IMR-90 (cell line): ENCODE data around the gene CDCP1. TPM values are rescaled to one million over a fixed set of nuclear protein-coding genes. Genes with fewer than 3 reads are reported as not detected.

ENCODE experiments used
- ATAC-seq: fragments of 200-7000 bp; cut with Tn5 transposase; 2 replicates; pipeline ENCODE4 v1.9.1; 2020; ENCODE audit warnings: low read depth, mild to moderate bottlenecking, moderate library complexity
- BruUV-seq: library from RNA; stranded (reverse); fragments of 400-500 nt; replicated peaks from 2 replicates; lab custom pipeline; 2021; lab: Mats Ljungman, UMichigan
- CTCF ChIA-PET: fragments of 300-600 bp; formaldehyde crosslinking; extraction: SDS; loops from one replicate; lab custom pipeline; 2021; ENCODE audit warnings: antibody characterized with exemption; lab: Yijun Ruan, JAX
- POLR2A ChIA-PET: fragments of 300-600 bp; sonication (Branson Sonifier 250); formaldehyde crosslinking; loops from one replicate; lab custom pipeline; 2022; ENCODE audit warnings: antibody characterized with exemption; ENCODE audit not compliant: unreplicated experiment; lab: Charles Lee
- DNase-seq: peaks from one replicate; pipeline ENCODE4 v3.0.0; 2013
- H2AFZ ChIP-seq: replicated peaks from 2 replicates; pipeline ENCODE3; 2013; ENCODE audit warnings: low read length, mild to moderate bottlenecking; ENCODE audit not compliant: poor library complexity
- H2AK5ac ChIP-seq: 2 replicates; pipeline ENCODE4 v1.6.1; 2013; ENCODE audit warnings: low read depth, low read length, inconsistent platforms
- H2AK9ac ChIP-seq: replicated peaks from 2 replicates; pipeline ENCODE3; 2013; ENCODE audit warnings: mild to moderate bottlenecking, low read depth, low read length, moderate library complexity; ENCODE audit not compliant: poor library complexity
- H2BK120ac ChIP-seq: 2 replicates; pipeline ENCODE4 v1.6.1; 2013; ENCODE audit warnings: low read depth, low read length, inconsistent platforms
- H2BK15ac ChIP-seq: 3 replicates; pipeline ENCODE4 v1.6.1; 2013; ENCODE audit warnings: low read depth, low read length, inconsistent platforms
- H2BK20ac ChIP-seq: 2 replicates; pipeline ENCODE4 v1.6.1; 2013; ENCODE audit warnings: low read depth, mild to moderate bottlenecking, inconsistent platforms, low read length, moderate library complexity
- H2BK5ac ChIP-seq: 2 replicates; pipeline ENCODE4 v1.6.1; 2013; ENCODE audit warnings: mild to moderate bottlenecking, low read depth, low read length, inconsistent platforms; ENCODE audit not compliant: poor library complexity, severe bottlenecking
- H3K14ac ChIP-seq: replicated peaks from 2 replicates; pipeline ENCODE4 v1.6.1; 2013; ENCODE audit warnings: low read depth, low read length, inconsistent platforms
- H3K18ac ChIP-seq: 2 replicates; pipeline ENCODE4 v1.6.1; 2013; ENCODE audit warnings: low read depth, low read length, control low read depth
- H3K23ac ChIP-seq: 2 replicates; pipeline ENCODE4 v1.6.1; 2013; ENCODE audit warnings: low read depth, low read length, inconsistent platforms
- H3K27ac ChIP-seq: 2 replicates; pipeline ENCODE4 v1.5.1; 2013; ENCODE audit warnings: mild to moderate bottlenecking, control low read depth, low read length; ENCODE audit not compliant: insufficient read depth
- H3K27me3 ChIP-seq: 2 replicates; pipeline ENCODE4 v1.6.1; 2013; ENCODE audit warnings: low read length; ENCODE audit not compliant: control insufficient read depth, insufficient read depth
- H3K36me3 ChIP-seq: 2 replicates; pipeline ENCODE4 v1.6.1; 2013; ENCODE audit warnings: low read length, mixed read lengths; ENCODE audit not compliant: control insufficient read depth, insufficient read depth
- H3K4ac ChIP-seq: 2 replicates; pipeline ENCODE4 v1.6.1; 2013; ENCODE audit warnings: low read depth, low read length, inconsistent platforms
- H3K4me1 ChIP-seq: 2 replicates; pipeline ENCODE4 v1.6.1; 2013; ENCODE audit warnings: low read length, mixed read lengths; ENCODE audit not compliant: control insufficient read depth, insufficient read depth
- H3K4me2 ChIP-seq: 2 replicates; pipeline ENCODE4 v1.6.1; 2013; ENCODE audit warnings: low read depth, mild to moderate bottlenecking, control low read depth, low read length, moderate library complexity
- H3K4me3 ChIP-seq: 2 replicates; pipeline ENCODE4 v1.5.1; 2013; ENCODE audit warnings: low read depth, mild to moderate bottlenecking, control low read depth, low read length, moderate library complexity; ENCODE audit not compliant: insufficient read depth
- H3K56ac ChIP-seq: 2 replicates; pipeline ENCODE4 v1.6.1; 2013; ENCODE audit warnings: low read length, inconsistent platforms; ENCODE audit not compliant: insufficient read depth; ENCODE audit errors: extremely low read depth
- H3K79me1 ChIP-seq, 2 experiments: 2 replicates each; pipeline ENCODE4 v1.6.1; 2013; ENCODE audit warnings: low read length in 2 of 2, inconsistent platforms in 1 of 2, low read depth in 1 of 2
- H3K9ac ChIP-seq: 2 replicates; pipeline ENCODE4 v1.6.1; 2013; ENCODE audit warnings: low read depth, low read length, control low read depth
- H3K9me1 ChIP-seq: 2 replicates; pipeline ENCODE4 v1.6.1; 2013; ENCODE audit warnings: low read length, inconsistent platforms; ENCODE audit not compliant: insufficient read depth
- H3K9me3 ChIP-seq: 2 replicates; pipeline ENCODE4 v1.6.1; 2013; ENCODE audit warnings: low read length; ENCODE audit not compliant: control insufficient read depth, insufficient read depth
- H4K20me1 ChIP-seq: 2 replicates; pipeline ENCODE4 v1.6.1; 2013; ENCODE audit warnings: low read length, inconsistent platforms; ENCODE audit not compliant: insufficient read depth
- H4K5ac ChIP-seq: 2 replicates; pipeline ENCODE4 v1.6.1; 2013; ENCODE audit warnings: mild to moderate bottlenecking, low read depth, low read length, control low read depth
- H4K8ac ChIP-seq, 2 experiments: 2 replicates each; pipeline ENCODE4 v1.6.1; 2013; ENCODE audit warnings: low read depth in 2 of 2, low read length in 2 of 2, control low read depth in 1 of 2, inconsistent platforms in 1 of 2
- H4K91ac ChIP-seq: 2 replicates; pipeline ENCODE4 v1.6.1; 2013; ENCODE audit warnings: low read depth, low read length, inconsistent platforms; ENCODE audit not compliant: insufficient read depth
- BHLHE40 ChIP-seq: fragments of 150-350 bp; IDR thresholded peaks from 2 replicates; pipeline ENCODE4 v1.6.1; 2016; ENCODE audit warnings: mild to moderate bottlenecking, low read depth, low read length
- CEBPB ChIP-seq: IDR thresholded peaks from 2 replicates; pipeline ENCODE4 v1.6.1; 2012; ENCODE audit warnings: low read depth, low read length, improper control_type of control experiment
- CHD1 ChIP-seq: IDR thresholded peaks from 2 replicates; pipeline ENCODE4 v1.6.1; 2012; ENCODE audit warnings: low read depth, low read length, improper control_type of control experiment
- ELK1 ChIP-seq: fragments of 150-350 bp; IDR thresholded peaks from 2 replicates; pipeline ENCODE4 v1.6.1; 2016; ENCODE audit warnings: low read depth, mild to moderate bottlenecking, low read length, moderate library complexity, borderline replicate concordance
- FOS ChIP-seq: fragments of 150-350 bp; IDR thresholded peaks from 2 replicates; pipeline ENCODE4 v1.6.1; 2016; ENCODE audit warnings: low read depth, low read length
- MAFK ChIP-seq: IDR thresholded peaks from 2 replicates; pipeline ENCODE4 v1.6.1; 2012; ENCODE audit warnings: low read depth, low read length, improper control_type of control experiment
- MAZ ChIP-seq: IDR thresholded peaks from 2 replicates; pipeline ENCODE4 v1.6.1; 2012; ENCODE audit warnings: low read depth, mild to moderate bottlenecking, low read length, improper control_type of control experiment, moderate library complexity, borderline replicate concordance
- NFE2L2 ChIP-seq: fragments of 150-350 bp; IDR thresholded peaks from 2 replicates; pipeline ENCODE4 v1.6.1; 2016; ENCODE audit warnings: low read depth, mild to moderate bottlenecking, low read length
- POLR2A ChIP-seq: IDR thresholded peaks from 2 replicates; pipeline ENCODE4 v1.6.1; 2012; ENCODE audit warnings: mild to moderate bottlenecking, low read depth, low read length
- RAD21 ChIP-seq: IDR thresholded peaks from 2 replicates; pipeline ENCODE4 v1.6.1; 2012; ENCODE audit warnings: low read length, improper control_type of control experiment
- RCOR1 ChIP-seq: IDR thresholded peaks from 2 replicates; pipeline ENCODE4 v1.6.1; 2012; ENCODE audit warnings: mild to moderate bottlenecking, low read length, improper control_type of control experiment; ENCODE audit not compliant: insufficient replicate concordance
- RFX5 ChIP-seq: IDR thresholded peaks from 2 replicates; pipeline ENCODE4 v1.8.0; 2012; ENCODE audit warnings: low read depth, mild to moderate bottlenecking, low read length, moderate library complexity
- SMC3 ChIP-seq: fragments of 150-350 bp; IDR thresholded peaks from 2 replicates; pipeline ENCODE4 v1.6.1; 2016; ENCODE audit warnings: low read depth, mild to moderate bottlenecking, antibody characterized with exemption, low read length, moderate library complexity
- USF2 ChIP-seq: fragments of 150-350 bp; IDR thresholded peaks from 2 replicates; pipeline ENCODE4 v1.6.1; 2017; ENCODE audit warnings: mild to moderate bottlenecking, antibody characterized with exemption, low read length, low read depth
- WGBS, 2 experiments: methylation state at CpG; one replicate each; pipeline versions ENCODE4 v1.1.5 to v1.1.7; 2013; ENCODE audit warnings: missing lambda C conversion rate in 2 of 2; ENCODE audit not compliant: insufficient read length in 1 of 2; ENCODE audit errors: extremely low coverage in 2 of 2; 5-methylcytosine and 5-hydroxymethylcytosine counted together
- dilution Hi-C: fragments of 300-500 bp; cut with HindIII; formaldehyde crosslinking; loops from one replicate; pipeline ENCODE4 v1.14.3; 2018; ENCODE audit warnings: low sequenced_read_pairs; ENCODE audit not compliant: unreplicated experiment
- in situ Hi-C: fragments of 300-500 bp; cut with MboI; formaldehyde crosslinking; loops from 3 replicates; pipeline ENCODE4 v1.14.3; 2019; ENCODE audit warnings: low sequenced_read_pairs, inconsistent platforms, mixed read lengths
- intact Hi-C: fragments of 100-400 bp; cut with micrococcal nuclease; formaldehyde crosslinking; loops from 2 replicates; pipeline ENCODE4 v1.10.0; 2022
- polyA plus RNA-seq, 3 experiments: library from polyadenylated mRNA; depleted of rRNA; stranded (reverse); fragments of >200 nt; gene quantifications; 2 replicates each; pipeline ENCODE4 v1.2.3, GENCODE V29; 2012; ENCODE audit warnings: low replicate concordance in 1 of 3
- total RNA-seq: library from RNA; depleted of rRNA; stranded (reverse); fragments of >200 nt; gene quantifications from 2 replicates; pipeline ENCODE4 v1.2.3, GENCODE V29; 2012

The CDCP1 gene
- total and polyA plus RNA-seq, 2 of the 4 experiments (the other 2 are of a cell fraction), result 2.5 to 3.8 TPM

GRCh38 chr3:45067941-45068340, 78.2 kb downstream of the CDCP1 start (continued):
- TF ChIP-seq SMC3 (no peak), CHD1 (no peak)

GRCh38 chr3:45067486-45067885, 78.7 kb downstream of the CDCP1 start:
- Histone ChIP-seq H3K9ac (no peak overlapping the region), H2AK5ac (peak overlapping the region; percentile 95; the same call in 1 of the 2 replicates), H3K56ac (no peak overlapping the region; the same call in 1 of the 2 replicates), H2BK20ac (peak overlapping the region; percentile 96; the same call in 1 of the 2 replicates), H3K4me1 (peaks cover 17% of the 10 kb centered on the region), H3K9me1 (peaks cover 14% of the 10 kb centered on the region), H3K18ac (peak overlapping the region; percentile 98), H4K91ac (peak overlapping the region; percentile 81), H4K20me1 (no peaks in the 10 kb centered on the region), H3K36me3 (no peaks in the 10 kb centered on the region; the same call in 1 of the 2 replicates), H3K4me3 (no peak overlapping the region), H3K4ac (peak overlapping the region; percentile 99; the same call in 1 of the 2 replicates), H3K79me1 (peaks cover 0 to 14% of the 10 kb centered on the region in 2 experiments; a peak in 2 of 4 replicates), H2AFZ (no peak overlapping the region), H3K9me3 (peaks cover 3% of the 10 kb centered on the region; the same call in 1 of the 2 replicates), H3K4me2 (no peak overlapping the region), H3K27ac (peak overlapping the region; percentile 39; the same call in 1 of the 2 replicates), H3K14ac (peak overlapping the region; percentile 99), H2AK9ac (no peak overlapping the region), H2BK5ac (peak overlapping the region; percentile 76), H3K27me3 (no peaks in the 10 kb centered on the region), H4K8ac (peak overlapping the region; percentile 98; a peak in 3 of 4 replicates), H2BK15ac (peak overlapping the region; percentile 100; the same call in 2 of the 3 replicates), H4K5ac (peak overlapping the region; percentile 78; the same call in 1 of the 2 replicates), H2BK120ac (peak overlapping the region; percentile 99; the same call in 1 of the 2 replicates), H3K23ac (0 out of 2 replicates have a peak overlapping the region, but pooled peaks have one; percentile 8)
- 83% methylated on average over 1 of the region's 4 CpGs; no CpG with 5 or more reads in 1 of the 2 experiments for WGBS, 2 experiments
- in situ Hi-C loops (no loop called here), intact Hi-C loops (no loop called here), dilution Hi-C loops (no loop called here)
- ChIA-PET POLR2A (no interaction called here), CTCF (no interaction called here)
- no peak for ATAC-seq
- no peak for DNase-seq
- BruUV-seq, result no TSS peak
- TF ChIP-seq MAZ (no peak), MAFK (no peak), ELK1 (no peak), CEBPB (no peak), RFX5 (no peak), SMC3 (no peak), RCOR1 (no peak), USF2 (no peak), BHLHE40 (no peak), CHD1 (no peak), NFE2L2 (no peak), FOS (no peak), RAD21 (no peak), POLR2A (no peak)
